ENCODE data around the gene MTHFD2L. TPM values are rescaled to one million over a fixed set of nuclear protein-coding genes. Genes with fewer than 3 reads are reported as not detected.

MTHFD2L gene
- total RNA-seq, 1 donor from 2014 or later: 12.4 TPM

GRCh38 chr4:74331252-74331651 is 173.3 kb downstream of the MTHFD2L start:
- H3K27me3 Mint-ChIP-seq (ENCODE audit: low read depth, unreplicated experiment): no peaks in the 10 kb centered on the region
- H3K4me1 Mint-ChIP-seq (ENCODE audit: low read depth, unreplicated experiment): no peaks in the 10 kb centered on the region
- FAIRE-seq (no peak), DNase-seq (ENCODE audit: low read depth) (no peak)
- H3K79me2 ChIP-seq (ENCODE audit: insufficient read depth, low read length): no peaks in the 10 kb centered on the region
- H3K4me2 ChIP-seq (ENCODE audit: low read length): no peak overlapping the region
- no peaks in the 10 kb centered on the region for H3K9me3 ChIP-seq (ENCODE audit: insufficient read depth, low read depth, low read length)
- no peak overlapping the region for H3K4me3 ChIP-seq (ENCODE audit: insufficient read depth, low read depth, low read length)
- H3K27me3 ChIP-seq (ENCODE audit: insufficient read depth, low read length): no peaks in the 10 kb centered on the region
- peaks cover 2% of the 10 kb centered on the region for H3K36me3 Mint-ChIP-seq (ENCODE audit: low read depth, unreplicated experiment)
- H3K27ac Mint-ChIP-seq (ENCODE audit: unreplicated experiment): no peak overlapping the region
- H3K27ac ChIP-seq (ENCODE audit: low read depth, low read length): no peak overlapping the region
- no peaks in the 10 kb centered on the region for H3K4me1 ChIP-seq (ENCODE audit: insufficient read depth, low read length)
- no peak overlapping the region for H2AFZ ChIP-seq (ENCODE audit: low read depth, low read length)
- no peaks in the 10 kb centered on the region for H4K20me1 ChIP-seq (ENCODE audit: insufficient read depth, low read length)
- H3K36me3 ChIP-seq (ENCODE audit: insufficient read depth, low read length): no peaks in the 10 kb centered on the region
- H3K4me3 Mint-ChIP-seq (ENCODE audit: unreplicated experiment): no peak overlapping the region
- TF ChIP-seq EZH2 (IDR thresholded peaks at IDR 0.05; ENCODE audit: insufficient read depth, low read length) (no peak), CTCF (IDR thresholded peaks at IDR 0.05; ENCODE audit: insufficient read depth, low read depth, low read length) (no peak)
- peaks cover 8% of the 10 kb centered on the region for H3K9me3 Mint-ChIP-seq (ENCODE audit: unreplicated experiment)
- no peak overlapping the region for H3K9ac ChIP-seq (ENCODE audit: low read length)

GRCh38 chr4:74331944-74332343 is 174.0 kb downstream of the MTHFD2L start:
- no peak overlapping the region for H3K4me2 ChIP-seq (ENCODE audit: low read length)
- no peak overlapping the region for H3K9ac ChIP-seq (ENCODE audit: low read length)
- no peak for FAIRE-seq
- H3K9me3 Mint-ChIP-seq (ENCODE audit: unreplicated experiment): peaks cover 8% of the 10 kb centered on the region
- DNase-seq (ENCODE audit: low read depth): no peak
- no peaks in the 10 kb centered on the region for H3K4me1 Mint-ChIP-seq (ENCODE audit: low read depth, unreplicated experiment)
- H3K27ac Mint-ChIP-seq (ENCODE audit: unreplicated experiment): no peak overlapping the region
- peaks cover 2% of the 10 kb centered on the region for H3K36me3 Mint-ChIP-seq (ENCODE audit: low read depth, unreplicated experiment)
- no peaks in the 10 kb centered on the region for H3K36me3 ChIP-seq (ENCODE audit: insufficient read depth, low read length)
- H3K9me3 ChIP-seq (ENCODE audit: insufficient read depth, low read depth, low read length): no peaks in the 10 kb centered on the region
- H3K4me1 ChIP-seq (ENCODE audit: insufficient read depth, low read length): no peaks in the 10 kb centered on the region
- no peak overlapping the region for H3K27ac ChIP-seq (ENCODE audit: low read depth, low read length)
- no peak overlapping the region for H2AFZ ChIP-seq (ENCODE audit: low read depth, low read length)
- H3K79me2 ChIP-seq (ENCODE audit: insufficient read depth, low read length): no peaks in the 10 kb centered on the region
- H3K27me3 Mint-ChIP-seq (ENCODE audit: low read depth, unreplicated experiment): no peaks in the 10 kb centered on the region
- no peak overlapping the region for H3K4me3 Mint-ChIP-seq (ENCODE audit: unreplicated experiment)
- H4K20me1 ChIP-seq (ENCODE audit: insufficient read depth, low read length): no peaks in the 10 kb centered on the region
- H3K27me3 ChIP-seq (ENCODE audit: insufficient read depth, low read length): no peaks in the 10 kb centered on the region
- H3K4me3 ChIP-seq (ENCODE audit: insufficient read depth, low read depth, low read length): no peak overlapping the region
- no peak for TF ChIP-seq EZH2 (IDR thresholded peaks at IDR 0.05; ENCODE audit: insufficient read depth, low read length)
- no peak for TF ChIP-seq CTCF (IDR thresholded peaks at IDR 0.05; ENCODE audit: insufficient read depth, low read depth, low read length)

GRCh38 chr4:74334636-74335035 is 176.7 kb downstream of the MTHFD2L start:
- no peaks in the 10 kb centered on the region for H3K4me1 Mint-ChIP-seq (ENCODE audit: low read depth, unreplicated experiment)
- no peak overlapping the region for H3K27ac Mint-ChIP-seq (ENCODE audit: unreplicated experiment)
- Histone ChIP-seq H3K4me1 (ENCODE audit: insufficient read depth, low read length) (no peaks in the 10 kb centered on the region), H3K27ac (ENCODE audit: low read depth, low read length) (no peak overlapping the region), H3K9me3 (ENCODE audit: insufficient read depth, low read depth, low read length) (no peaks in the 10 kb centered on the region), H3K79me2 (ENCODE audit: insufficient read depth, low read length) (no peaks in the 10 kb centered on the region), H2AFZ (ENCODE audit: low read depth, low read length) (no peak overlapping the region), H3K9ac (ENCODE audit: low read length) (no peak overlapping the region), H3K4me3 (ENCODE audit: insufficient read depth, low read depth, low read length) (no peak overlapping the region), H3K27me3 (ENCODE audit: insufficient read depth, low read length) (no peaks in the 10 kb centered on the region), H4K20me1 (ENCODE audit: insufficient read depth, low read length) (no peaks in the 10 kb centered on the region), H3K4me2 (ENCODE audit: low read length) (no peak overlapping the region), H3K36me3 (ENCODE audit: insufficient read depth, low read length) (no peaks in the 10 kb centered on the region)
- H3K27me3 Mint-ChIP-seq (ENCODE audit: low read depth, unreplicated experiment): no peaks in the 10 kb centered on the region
- FAIRE-seq (no peak), DNase-seq (ENCODE audit: low read depth) (no peak)
- peaks cover 2% of the 10 kb centered on the region for H3K36me3 Mint-ChIP-seq (ENCODE audit: low read depth, unreplicated experiment)
- H3K4me3 Mint-ChIP-seq (ENCODE audit: unreplicated experiment): no peak overlapping the region
- TF ChIP-seq CTCF (IDR thresholded peaks at IDR 0.05; ENCODE audit: insufficient read depth, low read depth, low read length) (no peak), EZH2 (IDR thresholded peaks at IDR 0.05; ENCODE audit: insufficient read depth, low read length) (no peak)
- H3K9me3 Mint-ChIP-seq (ENCODE audit: unreplicated experiment): peaks cover 8% of the 10 kb centered on the region
